Skin of body (tissue), 2 donors: Measurements from ENCODE around the gene PRCC. TPM values are rescaled to one million over a fixed set of nuclear protein-coding genes. Genes with fewer than 3 reads are reported as not detected.
"Not testable (repeated sequence)": the region's sequence is repeated elsewhere in the genome, so short reads cannot be mapped to it uniquely, and the experiment has no call there.

Experiments used
- DNase-seq: peaks from one replicate; lab custom pipeline; 2025; lab: John Stamatoyannopoulos, UW
- total RNA-seq: library from RNA; depleted of rRNA; stranded (reverse); fragments of >200 nt; gene quantifications from one replicate; pipeline ENCODE4 v1.2.3, GENCODE V29; 2014

The PRCC gene
- total RNA-seq, 1 donor from 2014 or later = 25.8 TPM

GRCh38 chr1:156760092-156760795, 7.1 kb upstream of the PRCC start:
- no peak for DNase-seq

- DNase-seq = no peak
These were observed 6.6 kb upstream of the PRCC start for GRCh38 chr1:156760796-156761104.

- not testable (repeated sequence) for DNase-seq
These were observed 2.2 kb upstream of the PRCC start for GRCh38 chr1:156765136-156765535.

GRCh38 chr1:156765666-156766065, 1.7 kb upstream of the PRCC start:
- no peak for DNase-seq

DNA sequence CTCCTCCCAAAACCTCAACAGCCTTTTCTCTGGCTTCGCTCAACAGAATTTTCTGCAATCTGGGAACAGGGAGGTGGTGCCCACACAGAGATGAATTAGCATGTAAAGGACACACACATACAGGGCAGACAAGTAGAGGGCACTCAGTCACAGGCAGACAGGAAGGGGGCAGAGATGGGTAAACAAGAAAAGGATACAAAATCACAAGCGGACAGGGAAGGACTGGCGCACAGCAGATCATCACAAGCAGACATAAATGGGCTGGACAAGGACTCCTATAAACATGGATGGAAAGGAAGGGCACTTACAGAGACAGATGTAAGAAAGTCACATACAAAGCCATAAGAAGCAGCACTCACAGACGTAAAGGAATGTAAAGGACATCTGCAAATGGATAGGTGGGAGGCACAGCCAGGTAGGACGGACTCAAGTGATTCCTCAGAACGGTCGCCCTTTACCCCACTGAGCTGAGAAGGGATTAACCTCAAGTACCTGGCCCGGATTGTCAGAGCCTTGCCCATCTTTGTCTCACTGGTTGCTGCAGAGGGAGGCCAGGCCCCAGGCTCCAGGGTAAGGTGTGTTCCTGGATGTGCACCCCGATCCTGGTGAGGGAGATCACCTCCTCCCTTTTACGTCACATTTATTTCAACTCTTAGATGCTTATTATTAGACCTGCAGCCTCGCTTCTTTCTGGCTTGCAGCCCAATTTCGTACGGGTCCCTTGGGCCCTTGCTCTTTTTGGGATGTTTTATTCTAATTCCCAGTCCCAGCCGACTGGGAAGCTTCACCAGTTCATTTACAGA, 836 bp upstream of the PRCC start:
- DNase-seq = peak; percentile 63

DNA sequence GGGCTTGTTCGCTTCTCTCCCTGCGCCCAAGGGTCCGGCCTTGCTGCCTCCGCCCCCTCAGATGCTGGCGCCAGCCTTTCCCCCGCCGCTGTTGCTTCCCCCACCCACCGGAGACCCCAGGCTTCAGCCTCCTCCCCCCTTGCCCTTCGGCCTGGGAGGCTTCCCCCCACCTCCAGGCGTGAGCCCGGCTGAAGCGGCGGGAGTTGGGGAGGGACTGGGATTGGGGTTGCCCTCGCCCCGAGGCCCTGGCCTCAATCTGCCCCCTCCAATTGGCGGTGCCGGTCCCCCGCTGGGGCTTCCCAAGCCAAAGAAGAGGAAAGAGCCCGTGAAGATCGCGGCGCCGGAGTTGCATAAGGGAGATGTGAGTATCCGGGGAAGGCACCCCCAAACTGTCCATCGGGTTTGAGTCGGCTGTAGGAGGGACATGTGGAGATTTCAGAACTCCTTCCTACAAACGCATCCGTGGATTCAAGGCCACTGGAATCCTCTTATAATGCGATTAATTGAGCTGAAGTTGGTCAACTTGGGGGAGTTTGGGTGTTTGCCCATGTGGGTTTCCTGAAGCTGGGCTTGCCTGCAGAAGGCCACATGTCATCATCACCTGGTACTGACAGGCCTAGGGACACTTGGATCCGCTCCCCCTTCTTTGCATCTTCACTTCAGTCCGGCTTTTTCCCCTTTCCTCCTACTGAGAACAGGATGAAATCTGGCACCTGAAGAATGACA, 707 bp downstream of the PRCC start:
- DNase-seq = peak; percentile 17

DNA sequence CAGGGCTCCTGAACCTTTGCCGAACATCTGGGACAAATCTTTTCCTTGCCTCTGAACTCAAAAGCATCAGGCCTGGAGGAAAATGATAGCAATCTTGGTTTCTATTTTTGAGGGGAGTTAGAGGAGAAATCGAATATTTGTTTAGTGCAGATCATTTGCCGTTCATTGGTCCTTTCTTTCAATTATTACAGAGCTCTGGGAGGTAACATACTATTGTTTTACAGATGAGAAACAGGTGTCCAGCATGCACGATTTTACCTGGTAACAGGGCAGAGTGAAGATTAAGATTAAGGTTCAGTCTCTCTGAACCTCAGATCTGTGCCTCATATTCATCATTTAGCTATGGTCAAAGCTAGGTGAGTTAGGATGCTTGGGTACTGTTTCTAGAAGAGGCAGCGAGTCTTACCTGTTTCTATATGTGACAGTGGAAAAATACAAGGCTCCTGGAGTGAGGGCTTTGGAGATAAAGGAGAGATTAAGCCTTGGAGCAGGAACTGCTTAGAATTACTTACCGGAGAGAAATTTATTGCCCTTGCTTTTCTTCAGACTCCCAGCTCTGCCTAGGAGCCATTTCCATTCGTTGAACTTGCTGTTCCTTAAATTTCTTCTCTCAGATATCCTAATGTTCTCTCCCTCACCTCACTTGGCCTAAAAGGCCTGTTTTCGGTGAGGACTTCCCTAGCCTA, 1.4 kb downstream of the PRCC start:
- DNase-seq = no peak

DNA sequence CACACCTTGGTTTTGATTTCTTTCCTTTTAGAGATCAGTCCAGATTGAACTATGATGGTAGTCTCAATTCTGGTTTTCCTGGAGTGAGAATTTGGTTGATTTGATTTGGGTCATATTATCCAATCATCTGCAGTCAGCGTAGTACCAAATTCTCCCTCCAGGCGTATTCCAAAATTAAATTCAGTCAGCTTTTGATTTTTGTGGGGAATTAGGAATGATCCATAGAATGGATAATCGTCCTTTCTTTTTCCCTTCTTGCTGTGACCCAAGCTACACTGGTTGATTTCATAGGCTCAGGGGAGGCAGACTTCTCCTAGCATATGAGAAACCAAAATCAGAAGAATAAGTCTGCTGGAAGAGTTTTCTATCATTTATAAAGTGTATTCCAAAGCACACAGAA, 4.9 kb downstream of the PRCC start:
- DNase-seq = no peak

DNA sequence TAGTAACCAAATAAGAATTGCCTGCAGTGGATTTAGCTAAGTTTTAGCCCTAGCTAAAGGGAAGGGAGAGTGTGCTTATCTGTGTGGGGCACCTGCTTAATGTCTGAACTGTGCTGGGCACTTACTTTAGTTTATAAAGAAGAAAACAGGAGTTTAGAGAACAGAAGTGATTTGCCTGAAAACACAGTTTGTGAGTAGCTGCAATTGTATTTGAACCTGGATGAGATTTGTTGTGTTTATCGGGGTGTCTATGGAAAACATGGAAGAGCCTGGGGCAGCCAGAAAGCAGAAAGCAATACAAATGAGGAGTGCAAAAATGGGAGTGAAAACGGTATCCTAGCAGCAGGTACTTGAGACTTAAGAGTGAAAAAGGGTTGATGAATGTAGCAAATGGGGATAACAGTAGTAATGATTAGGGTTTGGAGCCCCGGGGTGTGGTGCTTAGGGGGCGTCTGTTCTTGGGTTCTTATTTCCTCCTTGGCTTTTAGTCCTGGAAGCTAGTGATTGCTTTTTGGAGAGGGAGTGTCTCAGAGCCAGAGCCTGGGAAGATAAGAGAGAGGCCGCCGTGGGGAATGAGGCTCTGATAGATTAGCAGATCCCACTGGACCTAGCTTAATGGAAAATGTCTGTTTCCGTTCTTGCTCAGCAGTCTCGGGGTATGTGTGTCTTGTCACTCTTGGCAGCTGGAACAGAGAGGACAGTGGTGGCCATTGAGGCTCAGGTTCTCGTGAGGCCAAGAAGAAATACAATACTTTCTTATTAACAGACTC, 5.6 kb downstream of the PRCC start:
- no peak for DNase-seq

DNA sequence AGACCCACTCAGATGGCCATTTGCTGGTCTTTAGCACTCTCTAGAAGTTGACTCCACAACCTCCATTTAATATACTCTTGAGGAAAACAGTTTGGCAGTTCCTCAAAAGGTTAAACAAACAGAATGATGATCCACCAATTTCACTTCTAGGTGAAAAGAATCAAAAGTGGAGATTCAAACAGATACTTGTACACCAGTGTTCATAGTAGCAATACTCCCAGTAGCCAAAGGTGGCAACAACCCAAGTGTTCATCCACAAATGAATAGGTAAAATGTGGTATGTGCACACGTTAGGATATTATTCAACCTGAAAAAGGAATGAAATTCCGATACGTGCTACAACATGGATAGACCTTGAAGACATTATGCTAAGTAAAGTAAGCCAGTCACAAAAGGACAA, 6.3 kb downstream of the PRCC start:
- DNase-seq = no peak

DNA sequence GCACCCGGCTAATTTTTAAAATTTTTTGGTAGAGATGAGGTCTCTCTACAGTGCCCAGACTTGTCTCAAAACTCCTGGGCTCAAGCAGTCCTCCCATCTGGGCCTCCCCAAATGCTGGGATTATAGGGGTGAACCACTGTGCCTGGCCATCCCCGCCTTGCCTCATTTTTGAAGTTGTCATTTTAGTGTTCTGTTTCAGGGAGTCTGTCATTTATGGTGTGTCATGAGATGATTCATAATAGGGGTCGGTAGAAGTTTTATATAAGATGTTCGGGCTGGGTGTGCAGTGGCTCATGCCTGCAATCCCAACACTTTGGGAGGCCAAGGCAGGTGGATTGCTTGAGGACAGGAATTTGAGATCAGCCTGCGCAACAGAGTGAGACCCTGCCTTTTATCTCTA, 8.5 kb downstream of the PRCC start:
- no peak for DNase-seq

DNA sequence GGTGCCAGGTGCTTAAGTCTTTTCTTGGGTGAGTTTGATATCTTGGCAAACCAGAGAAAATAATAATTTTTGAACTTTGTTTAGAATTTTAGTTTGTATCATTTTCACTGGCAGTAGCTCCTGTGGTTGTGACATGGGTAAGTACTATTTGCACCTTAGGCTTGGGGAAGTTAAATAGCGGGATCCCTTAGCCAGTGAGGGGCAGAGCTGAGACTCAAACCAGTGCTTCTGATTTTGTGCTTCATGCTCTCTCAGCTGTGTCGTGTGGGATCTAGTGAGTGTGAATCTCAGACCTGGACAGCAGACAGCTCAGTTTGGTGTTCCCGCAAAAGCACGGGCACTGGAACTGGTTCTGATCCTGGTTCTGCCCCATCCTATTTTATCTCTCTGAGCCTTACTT, 9.6 kb downstream of the PRCC start:
- DNase-seq = no peak

DNA sequence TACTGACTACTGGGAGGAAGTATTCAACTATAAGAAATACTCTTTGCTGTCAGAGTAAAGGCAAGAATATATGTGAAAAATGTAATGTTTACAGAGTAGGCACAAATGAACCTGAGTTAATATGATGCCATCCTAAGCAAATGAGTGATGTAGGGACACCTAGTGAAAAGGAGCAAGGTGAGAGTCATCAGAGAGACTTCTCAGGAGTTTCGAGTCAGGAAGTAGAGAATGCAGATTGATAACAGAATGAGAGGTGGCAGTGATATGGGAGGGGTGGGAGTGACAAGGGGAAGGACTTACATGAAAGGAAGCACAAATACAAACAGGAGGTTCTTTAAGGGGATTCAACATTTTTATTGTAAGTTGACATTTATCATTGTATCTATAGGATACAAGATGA, 10.2 kb downstream of the PRCC start:
- DNase-seq = no peak

DNA sequence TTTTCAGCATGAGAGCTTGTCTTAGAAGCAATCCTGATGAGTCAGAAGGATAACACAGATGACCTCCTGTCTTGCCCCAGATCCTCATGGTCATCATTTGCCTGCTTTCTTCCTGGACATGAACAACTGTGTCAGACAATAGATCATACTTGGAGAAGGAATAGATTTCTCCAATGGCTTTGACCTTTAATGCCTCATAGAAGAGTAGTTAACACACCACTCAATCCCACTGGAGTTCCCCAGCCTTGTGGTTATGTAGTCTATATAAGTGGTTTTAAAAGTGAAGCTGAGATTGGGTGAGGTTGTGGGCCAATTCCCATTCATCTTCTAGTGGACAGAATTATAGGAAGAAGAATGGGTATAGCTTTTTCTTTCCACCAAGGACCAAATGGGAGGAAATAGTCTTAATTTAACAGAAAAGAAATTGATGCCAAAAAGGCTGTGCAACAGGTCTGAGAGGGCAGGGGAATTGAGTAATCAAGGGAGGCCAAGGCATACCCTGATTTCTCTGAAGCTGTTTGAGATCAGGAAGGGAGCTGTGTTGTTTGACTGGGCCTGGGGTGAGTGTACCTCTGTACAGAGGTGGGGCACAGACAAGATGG, 14.4 kb downstream of the PRCC start:
- no peak for DNase-seq

- DNase-seq = no peak
These were observed 18.1 kb downstream of the PRCC start for GRCh38 chr1:156785458-156785857.

DNA sequence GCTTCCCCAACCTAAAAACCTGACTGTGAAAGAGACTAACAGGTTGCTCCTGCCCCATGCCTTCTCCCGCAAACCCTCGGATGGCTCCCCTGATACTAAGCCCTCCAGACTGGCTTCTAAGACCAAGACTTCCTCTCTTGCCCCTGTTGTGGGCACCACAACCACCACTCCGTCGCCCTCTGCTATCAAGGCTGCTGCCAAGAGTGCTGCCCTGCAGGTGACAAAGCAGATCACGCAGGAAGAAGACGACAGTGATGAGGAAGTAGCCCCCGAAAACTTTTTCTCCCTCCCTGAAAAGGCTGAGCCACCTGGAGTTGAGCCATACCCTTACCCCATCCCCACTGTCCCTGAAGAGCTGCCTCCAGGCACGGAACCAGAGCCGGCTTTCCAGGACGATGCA, 19.3 kb downstream of the PRCC start:
- no peak for DNase-seq

DNA sequence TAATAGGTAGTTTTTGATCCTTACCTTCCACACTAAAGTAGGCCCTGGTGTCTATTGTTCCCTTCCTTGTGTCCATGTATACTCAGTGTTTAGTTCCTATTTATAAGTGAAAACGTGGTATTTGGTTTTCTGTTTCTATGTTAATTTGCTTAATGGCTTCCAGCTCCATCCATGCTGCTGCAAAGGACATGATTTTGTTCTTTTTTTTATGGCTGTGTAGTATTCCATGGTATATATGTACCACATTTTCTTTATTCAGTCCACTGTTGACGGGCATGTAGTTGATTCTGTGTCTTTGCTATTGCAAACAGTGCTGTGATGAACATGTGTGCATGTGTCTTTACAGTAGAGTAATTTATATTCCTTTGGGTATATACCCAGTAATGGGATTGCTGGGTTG, 20.8 kb downstream of the PRCC start:
- no peak for DNase-seq

GRCh38 chr1:156789621-156790318, 22.4 kb downstream of the PRCC start:
- DNase-seq = no peak

DNA sequence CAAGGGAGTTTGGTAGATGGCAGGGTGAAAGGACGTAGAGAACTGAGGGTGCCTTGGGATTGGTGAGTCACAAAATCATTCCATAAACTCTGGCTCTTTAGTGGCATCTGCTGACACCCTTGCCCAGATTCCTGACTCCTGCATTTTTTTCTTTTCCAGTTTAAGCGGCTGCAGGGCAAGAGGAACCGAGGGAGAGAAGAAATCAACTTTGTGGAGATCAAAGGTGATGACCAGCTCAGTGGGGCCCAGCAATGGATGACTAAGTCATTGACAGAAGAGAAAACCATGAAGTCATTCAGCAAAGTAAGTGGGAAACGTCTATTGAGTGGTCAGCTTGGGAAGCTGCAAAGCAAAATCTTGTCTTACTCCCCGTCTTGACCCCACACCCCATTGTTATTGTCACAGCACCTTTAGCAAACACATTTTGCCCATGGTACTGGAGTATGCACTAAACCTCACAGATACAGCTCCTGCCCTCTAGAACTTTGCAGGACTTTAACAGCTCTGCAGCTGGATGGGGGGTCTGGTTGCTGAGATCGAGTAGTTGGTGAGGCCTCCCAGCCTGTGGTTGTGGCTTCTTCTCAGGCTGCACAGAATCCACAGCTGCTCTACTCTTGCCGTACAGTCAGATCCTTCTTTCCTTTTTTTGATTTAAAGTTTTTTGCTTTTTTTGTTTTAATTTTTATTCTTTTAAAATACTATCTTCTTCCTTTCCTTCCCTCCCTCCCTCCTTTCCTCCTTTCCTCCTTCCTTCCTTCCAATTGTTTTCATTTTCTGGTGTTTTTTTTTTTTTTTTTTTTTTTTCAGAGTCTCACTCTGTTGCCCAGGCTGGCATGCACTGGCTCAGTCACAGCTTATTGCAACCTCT, 27.4 kb downstream of the PRCC start:
- DNase-seq = no peak
